T-cell (primary cell): ENCODE results near the gene CPNE8. TPM values are rescaled to one million over a fixed set of nuclear protein-coding genes. Genes with fewer than 3 reads are reported as not detected.

ENCODE experiments used
- ATAC-seq, 4 experiments: fragments of 200-7000 bp in 3 of 4; fragments of 150-1000 bp in 1 of 4; cut with Tn5 transposase; replicated peaks in 1 of 4; 1 replicate in 3 of 4; 2 replicates in 1 of 4; pipeline ENCODE4 v1.10.0; 2021; ENCODE audit warnings: moderate library complexity in 3 of 4, mild to moderate bottlenecking in 2 of 4, moderate number of reproducible peaks in 1 of 4
- CTCF ChIA-PET, 2 donors: fragments of 300-600 bp; sonication (Branson Sonifier 250); formaldehyde crosslinking; loops; one replicate each; lab custom pipeline; 2022; ENCODE audit warnings: antibody characterized with exemption in 2 of 2; lab: Charles Lee
- POLR2A ChIA-PET, 2 donors: fragments of 300-600 bp; sonication (Branson Sonifier 250); formaldehyde crosslinking; loops; one replicate each; lab custom pipeline; 2022; ENCODE audit warnings: antibody characterized with exemption in 2 of 2; lab: Charles Lee
- DNase-seq, 35 experiments: peaks; one replicate each; pipeline versions ENCODE4 v3.0.0 to v3.0.0-alpha.2; 2013 to 2023
- H3K27ac ChIP-seq: one replicate; pipeline ENCODE4 v1.5.1; 2013; ENCODE audit warnings: low read length
- H3K27me3 ChIP-seq, 2 experiments: replicated peaks in 1 of 2; 1 replicate in 1 of 2; 2 replicates in 1 of 2; pipeline versions ENCODE4 v1.6.1 to v1.7.0; 2013; ENCODE audit warnings: low read length in 1 of 2, mixed read lengths in 1 of 2; ENCODE audit not compliant: control insufficient read depth in 2 of 2, insufficient read depth in 2 of 2; ENCODE audit errors: extremely low read depth in 1 of 2
- H3K36me3 ChIP-seq, 2 donors: 1 replicate in 1 of 2; 2 replicates in 1 of 2; pipeline versions ENCODE4 v1.6.1 to v1.7.0; 2013; ENCODE audit warnings: low read length in 1 of 2; ENCODE audit not compliant: control insufficient read depth in 2 of 2, insufficient read depth in 1 of 2; ENCODE audit errors: extremely low read depth in 1 of 2
- H3K4me1 ChIP-seq, 2 experiments: 1 replicate in 1 of 2; 2 replicates in 1 of 2; pipeline versions ENCODE4 v1.6.1 to v1.7.0; 2013; ENCODE audit warnings: low read length in 2 of 2, mixed read lengths in 1 of 2; ENCODE audit not compliant: insufficient read depth in 2 of 2, control insufficient read depth in 1 of 2; ENCODE audit errors: extremely low read depth in 1 of 2
- H3K4me3 ChIP-seq, 2 donors: 1 replicate in 1 of 2; 2 replicates in 1 of 2; pipeline versions ENCODE4 v1.5.1 to v1.7.0; 2013; ENCODE audit warnings: mild to moderate bottlenecking in 2 of 2, low read length in 1 of 2, moderate library complexity in 1 of 2; ENCODE audit not compliant: control insufficient read depth in 1 of 2; ENCODE audit errors: extremely low read depth in 1 of 2
- H3K9me3 ChIP-seq: 2 replicates; pipeline ENCODE4 v1.7.0; 2013
- H3K27ac Mint-ChIP-seq, 2 donors: one replicate each; pipeline ENCODE4 v1.8.0; 2020 to 2021; ENCODE audit warnings: mild to moderate bottlenecking in 2 of 2, mixed read lengths in 2 of 2
- H3K27me3 Mint-ChIP-seq, 2 donors: one replicate each; pipeline ENCODE4 v1.8.0; 2021 to 2022; ENCODE audit warnings: mixed read lengths in 2 of 2
- H3K36me3 Mint-ChIP-seq: one replicate; pipeline ENCODE4 v1.8.0; 2021; ENCODE audit warnings: mixed read lengths
- H3K4me1 Mint-ChIP-seq, 3 donors: one replicate each; pipeline ENCODE4 v1.8.0; 2020 to 2022; ENCODE audit warnings: mixed read lengths in 3 of 3, mild to moderate bottlenecking in 1 of 3
- H3K4me3 Mint-ChIP-seq, 3 donors: one replicate each; pipeline ENCODE4 v1.8.0; 2020 to 2022; ENCODE audit warnings: mild to moderate bottlenecking in 3 of 3, mixed read lengths in 3 of 3, moderate library complexity in 3 of 3
- H3K9me3 Mint-ChIP-seq, 3 donors: one replicate each; pipeline ENCODE4 v1.8.0; 2020 to 2022; ENCODE audit warnings: mixed read lengths in 3 of 3
- WGBS: methylation state at CpG from one replicate; pipeline ENCODE4 v1.1.5; 2013; ENCODE audit warnings: missing lambda C conversion rate; ENCODE audit not compliant: insufficient coverage; 5-methylcytosine and 5-hydroxymethylcytosine counted together
- total RNA-seq, 35 experiments: library from RNA in 6 of 35; stranded (reverse) in 6 of 35; fragments of 120-200 nt in 1 of 35; gene quantifications; one replicate each; pipeline versions ENCODE4 v1.2.1 to v1.2.4 and lab custom pipeline; 2013 to 2026

CPNE8 gene
- total RNA-seq, 5 donors from 2014 or later (not counting 1 experiment from before 2014, with no cell fraction given) = 1.8 to 6.1 (median 2.3) TPM

GRCh38 chr12:38880288-38880687 lies 25.1 kb downstream of the CPNE8 start:
- Mint-ChIP-seq H3K36me3 (no peaks in the 10 kb centered on the region), H3K9me3 (no peaks in the 10 kb centered on the region), H3K27ac (no peak overlapping the region), H3K27me3 (no peaks in the 10 kb centered on the region), H3K4me1 (no peaks in the 10 kb centered on the region), H3K4me3 (no peak overlapping the region)
- ATAC-seq (no peak), DNase-seq (no peak)
- H3K9me3 ChIP-seq = no peaks in the 10 kb centered on the region
- no peak overlapping the region for H3K27ac ChIP-seq
- WGBS = no CpG with 5 or more reads among the region's 3 CpGs
- POLR2A ChIA-PET = interaction anchor here in 1 of 2 donors (0.6 kb wide), 1 partner anchor 35 kb away, joined by 5 read pairs; no protein-coding TSS in a partner anchor
- no peak overlapping the region for H3K4me3 ChIP-seq
- CTCF ChIA-PET = no interaction called here
- no peaks in the 10 kb centered on the region for H3K36me3 ChIP-seq
- H3K4me1 ChIP-seq = no peaks in the 10 kb centered on the region
- H3K27me3 ChIP-seq = no peaks in the 10 kb centered on the region

DNA sequence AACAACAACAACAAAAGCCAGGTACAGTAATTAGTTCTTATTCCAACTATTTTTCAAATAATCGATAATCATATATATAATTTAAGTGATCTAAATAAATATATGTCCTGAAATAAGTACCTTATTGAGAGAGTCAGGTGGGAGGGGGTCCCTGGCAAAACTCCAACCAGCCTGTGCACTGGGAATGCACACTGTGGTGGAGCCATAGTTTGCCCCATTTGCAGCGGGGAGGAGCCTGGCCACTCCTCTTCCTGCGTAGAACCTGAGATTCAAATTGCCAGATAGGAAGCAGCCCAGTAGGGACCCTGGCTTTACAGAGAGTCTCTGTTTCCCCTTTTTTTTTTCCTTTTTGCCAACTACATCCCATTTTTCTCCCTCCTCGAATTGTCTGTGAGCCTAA lies 26.4 kb downstream of the CPNE8 start:
- no peaks in the 10 kb centered on the region for H3K4me1 Mint-ChIP-seq
- no peak overlapping the region for H3K27ac ChIP-seq
- no peak overlapping the region for H3K4me3 ChIP-seq
- no peak overlapping the region for H3K4me3 Mint-ChIP-seq
- no peaks in the 10 kb centered on the region for H3K4me1 ChIP-seq
- ChIA-PET POLR2A (interaction anchor here in 1 of 2 donors (0.7 kb wide), 1 partner anchor 862 kb away, joined by 5 read pairs; no protein-coding TSS in a partner anchor), CTCF (no interaction called here)
- no peaks in the 10 kb centered on the region for H3K36me3 ChIP-seq
- H3K27me3 ChIP-seq = no peaks in the 10 kb centered on the region
- no peaks in the 10 kb centered on the region for H3K9me3 ChIP-seq
- no peaks in the 10 kb centered on the region for H3K36me3 Mint-ChIP-seq
- DNase-seq = no peak
- H3K27ac Mint-ChIP-seq = no peak overlapping the region
- no peaks in the 10 kb centered on the region for H3K9me3 Mint-ChIP-seq
- 95% methylated on average over 2 of the region's 4 CpGs for WGBS
- H3K27me3 Mint-ChIP-seq = no peaks in the 10 kb centered on the region
- no peak for ATAC-seq

- no peaks in the 10 kb centered on the region for H3K27me3 Mint-ChIP-seq
- Histone ChIP-seq H3K4me1 (no peaks in the 10 kb centered on the region), H3K4me3 (no peak overlapping the region), H3K9me3 (no peaks in the 10 kb centered on the region), H3K27ac (no peak overlapping the region), H3K36me3 (no peaks in the 10 kb centered on the region), H3K27me3 (no peaks in the 10 kb centered on the region)
- POLR2A ChIA-PET = no interaction called here
- no peaks in the 10 kb centered on the region for H3K4me1 Mint-ChIP-seq
- 100% methylated on average over 1 of the region's 2 CpGs for WGBS
- DNase-seq (no peak), ATAC-seq (no peak)
- no peaks in the 10 kb centered on the region for H3K9me3 Mint-ChIP-seq
- H3K27ac Mint-ChIP-seq = no peak overlapping the region
- CTCF ChIA-PET = no interaction called here
- H3K36me3 Mint-ChIP-seq = no peaks in the 10 kb centered on the region
- H3K4me3 Mint-ChIP-seq = no peak overlapping the region
These were observed 27.1 kb downstream of the CPNE8 start for GRCh38 chr12:38878333-38878705.

DNA sequence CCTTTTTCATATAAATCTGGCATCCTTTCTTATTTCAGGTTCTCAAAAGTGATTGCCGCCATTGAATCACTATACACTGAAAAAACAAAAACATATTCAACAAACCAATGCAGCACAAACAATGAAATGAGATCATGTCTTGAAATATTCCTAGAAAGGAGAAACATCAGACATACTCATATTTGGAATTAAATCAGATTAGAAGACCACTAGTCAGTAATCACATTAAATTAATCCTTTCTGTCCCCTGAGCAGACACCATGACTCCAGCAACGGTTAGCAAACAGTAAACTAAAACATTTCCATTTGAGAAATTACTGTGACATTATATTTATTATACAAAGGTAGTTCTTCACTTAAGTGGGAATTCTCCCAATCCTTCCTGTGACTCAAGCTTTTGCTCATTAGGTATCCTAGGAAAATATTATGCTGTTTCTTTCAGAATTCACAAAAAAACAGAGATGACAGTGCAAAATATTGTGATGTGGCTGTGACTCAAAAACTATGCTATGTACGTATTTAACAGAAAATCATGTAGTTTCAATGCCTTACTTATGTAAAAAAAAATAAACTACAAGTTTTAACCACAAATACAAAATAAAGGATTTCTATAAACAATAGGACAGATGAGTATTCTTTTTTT lies 29.7 kb downstream of the CPNE8 start:
- no peak overlapping the region for H3K27ac ChIP-seq
- Mint-ChIP-seq H3K4me1 (no peaks in the 10 kb centered on the region), H3K4me3 (no peak overlapping the region), H3K27me3 (no peaks in the 10 kb centered on the region), H3K36me3 (peaks cover 9% of the 10 kb centered on the region), H3K9me3 (peaks cover 0 to 5% (median 4%) of the 10 kb centered on the region in 3 donors), H3K27ac (no peak overlapping the region)
- WGBS = no CpG with 5 or more reads among the region's 3 CpGs
- no peak overlapping the region for H3K4me3 ChIP-seq
- H3K27me3 ChIP-seq = no peaks in the 10 kb centered on the region
- ChIA-PET CTCF (no interaction called here), POLR2A (no interaction called here)
- no peaks in the 10 kb centered on the region for H3K4me1 ChIP-seq
- DNase-seq = no peak
- no peaks in the 10 kb centered on the region for H3K36me3 ChIP-seq
- no peaks in the 10 kb centered on the region for H3K9me3 ChIP-seq
- no peak for ATAC-seq

- H3K4me1 ChIP-seq = no peaks in the 10 kb centered on the region
- ATAC-seq (no peak), DNase-seq (no peak)
- H3K4me1 Mint-ChIP-seq = no peaks in the 10 kb centered on the region
- peaks cover 0 to 5% (median 4%) of the 10 kb centered on the region in 3 donors for H3K9me3 Mint-ChIP-seq
- no peak overlapping the region for H3K27ac Mint-ChIP-seq
- H3K4me3 ChIP-seq = no peak overlapping the region
- H3K4me3 Mint-ChIP-seq = no peak overlapping the region
- POLR2A ChIA-PET = interaction anchor here in 1 of 2 donors (0.5 kb wide), 1 partner anchor 29 kb away, joined by 3 read pairs; no protein-coding TSS in a partner anchor
- CTCF ChIA-PET = interaction anchor here in 1 of 2 donors (0.6 kb wide), 1 partner anchor 22 kb away, joined by 3 read pairs; no protein-coding TSS in a partner anchor
- H3K27me3 Mint-ChIP-seq = no peaks in the 10 kb centered on the region
- H3K36me3 ChIP-seq = no peaks in the 10 kb centered on the region
- H3K9me3 ChIP-seq = no peaks in the 10 kb centered on the region
- H3K27ac ChIP-seq = no peak overlapping the region
- no peaks in the 10 kb centered on the region for H3K27me3 ChIP-seq
- peaks cover 12% of the 10 kb centered on the region for H3K36me3 Mint-ChIP-seq
These were observed 32.8 kb downstream of the CPNE8 start for GRCh38 chr12:38872561-38872960.

GRCh38 chr12:38872156-38872555 lies 33.2 kb downstream of the CPNE8 start:
- H3K36me3 ChIP-seq = no peaks in the 10 kb centered on the region
- Mint-ChIP-seq H3K27ac (no peak overlapping the region), H3K36me3 (peaks cover 12% of the 10 kb centered on the region), H3K27me3 (no peaks in the 10 kb centered on the region), H3K4me3 (no peak overlapping the region), H3K9me3 (peaks cover 0 to 5% (median 4%) of the 10 kb centered on the region in 3 donors), H3K4me1 (no peaks in the 10 kb centered on the region)
- DNase-seq = no peak
- no peaks in the 10 kb centered on the region for H3K4me1 ChIP-seq
- H3K4me3 ChIP-seq = no peak overlapping the region
- WGBS = no CpG with 5 or more reads among the region's 2 CpGs
- no peaks in the 10 kb centered on the region for H3K27me3 ChIP-seq
- ChIA-PET CTCF (interaction anchor here in 1 of 2 donors (0.6 kb wide), 1 partner anchor 23 kb away, joined by 3 read pairs; no protein-coding TSS in a partner anchor), POLR2A (interaction anchor here in 1 of 2 donors (0.5 kb wide), 1 partner anchor 29 kb away, joined by 3 read pairs; no protein-coding TSS in a partner anchor)
- ATAC-seq = no peak
- H3K27ac ChIP-seq = no peak overlapping the region
- H3K9me3 ChIP-seq = no peaks in the 10 kb centered on the region
